Thyroid gland (tissue), 4 donors: ENCODE results near the gene OCA2. TPM values are rescaled to one million over a fixed set of nuclear protein-coding genes. Genes with fewer than 3 reads are reported as not detected.

Source experiments
- DNase-seq, 2 donors: peaks; one replicate each; pipeline ENCODE4 v3.0.0-alpha.2; 2019
- H3K27ac ChIP-seq, 3 donors: fragments of 200-600 bp; sonication (generic); 1 replicate in 2 of 3; 2 replicates in 1 of 3; pipeline ENCODE4 v1.5.1; 2016 to 2019; ENCODE audit warnings: mild to moderate bottlenecking in 1 of 3, moderate library complexity in 1 of 3
- H3K27me3 ChIP-seq: fragments of 200-600 bp; sonication (generic); one replicate; pipeline ENCODE4 v1.5.1; 2019
- H3K36me3 ChIP-seq, 2 donors: fragments of 200-600 bp; sonication (generic); one replicate each; pipeline ENCODE4 v1.5.1; 2016 to 2019
- H3K4me1 ChIP-seq, 2 donors: fragments of 200-600 bp; sonication (generic); one replicate each; pipeline ENCODE4 v1.5.1; 2017 to 2019
- H3K4me3 ChIP-seq, 3 donors: fragments of 200-600 bp; sonication (generic); replicated peaks in 1 of 3; 1 replicate in 2 of 3; 2 replicates in 1 of 3; pipeline ENCODE4 v1.5.1; 2016; ENCODE audit warnings: mild to moderate bottlenecking in 1 of 3
- H3K9me3 ChIP-seq: fragments of 200-600 bp; sonication (generic); one replicate; pipeline ENCODE4 v1.5.1; 2017
- POLR2A ChIP-seq, 2 donors: fragments of 450-650 bp; IDR thresholded peaks; one replicate each; pipeline ENCODE4 v1.6.1; 2017; ENCODE audit warnings: antibody characterized with exemption in 2 of 2, mild to moderate bottlenecking in 2 of 2, moderate library complexity in 1 of 2
- WGBS, 2 donors: methylation state at CpG; one replicate each; pipeline ENCODE4 v1.1.5; 2017; 5-methylcytosine and 5-hydroxymethylcytosine counted together
- intact Hi-C: fragments of 100-400 bp; cut with DNase I; formaldehyde crosslinking; loops from one replicate; pipeline ENCODE4 v1.15.1; 2023
- total RNA-seq, 4 donors: library from RNA; depleted of rRNA; stranded (reverse); fragments of >200 nt; gene quantifications; one replicate each; pipeline ENCODE4 v1.2.3, GENCODE V29; 2016
- TF ChIP-seq, protein P1 (sequence below), 6 experiments: fragments of 200-600 bp in 3 of 6; fragments of 450-650 bp in 3 of 6; sonication (generic) in 3 of 6; IDR thresholded peaks; one replicate each; pipeline ENCODE4 v1.5.1; 2016 to 2019; ENCODE audit warnings: antibody characterized with exemption in 6 of 6, mild to moderate bottlenecking in 2 of 6, inconsistent platforms in 1 of 6, moderate library complexity in 1 of 6

OCA2 gene
- total RNA-seq, 4 donors from 2014 or later = 5.5 to 20.5 (median 13.8) TPM

DNA sequence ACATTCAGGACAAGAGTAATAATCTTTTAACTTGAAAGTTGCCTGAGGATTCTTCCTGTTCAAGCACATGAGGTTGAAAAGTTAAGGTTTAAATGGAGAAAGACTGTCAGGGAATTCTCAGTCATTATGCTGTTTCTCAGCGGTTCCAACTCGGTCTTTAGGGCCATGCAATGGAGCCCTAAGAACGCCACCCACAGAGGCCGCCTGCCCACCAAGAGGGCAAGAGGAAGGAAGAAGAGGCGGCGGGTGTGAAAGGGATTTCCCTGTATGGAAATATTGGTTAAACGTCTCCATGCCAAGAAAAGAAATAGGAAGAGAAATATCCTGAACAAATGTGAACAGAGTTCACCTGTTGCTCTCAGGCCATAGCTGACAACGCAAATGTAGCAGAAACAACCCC lies 234.4 kb downstream of the OCA2 start:
- TF ChIP-seq, protein P1, sequence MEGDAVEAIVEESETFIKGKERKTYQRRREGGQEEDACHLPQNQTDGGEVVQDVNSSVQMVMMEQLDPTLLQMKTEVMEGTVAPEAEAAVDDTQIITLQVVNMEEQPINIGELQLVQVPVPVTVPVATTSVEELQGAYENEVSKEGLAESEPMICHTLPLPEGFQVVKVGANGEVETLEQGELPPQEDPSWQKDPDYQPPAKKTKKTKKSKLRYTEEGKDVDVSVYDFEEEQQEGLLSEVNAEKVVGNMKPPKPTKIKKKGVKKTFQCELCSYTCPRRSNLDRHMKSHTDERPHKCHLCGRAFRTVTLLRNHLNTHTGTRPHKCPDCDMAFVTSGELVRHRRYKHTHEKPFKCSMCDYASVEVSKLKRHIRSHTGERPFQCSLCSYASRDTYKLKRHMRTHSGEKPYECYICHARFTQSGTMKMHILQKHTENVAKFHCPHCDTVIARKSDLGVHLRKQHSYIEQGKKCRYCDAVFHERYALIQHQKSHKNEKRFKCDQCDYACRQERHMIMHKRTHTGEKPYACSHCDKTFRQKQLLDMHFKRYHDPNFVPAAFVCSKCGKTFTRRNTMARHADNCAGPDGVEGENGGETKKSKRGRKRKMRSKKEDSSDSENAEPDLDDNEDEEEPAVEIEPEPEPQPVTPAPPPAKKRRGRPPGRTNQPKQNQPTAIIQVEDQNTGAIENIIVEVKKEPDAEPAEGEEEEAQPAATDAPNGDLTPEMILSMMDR (IDR thresholded peaks at IDR 0.05) = no peak
- no peak for TF ChIP-seq POLR2A (IDR thresholded peaks at IDR 0.05)
- Histone ChIP-seq H3K27me3 (no peaks in the 10 kb centered on the region), H3K27ac (no peak overlapping the region), H3K36me3 (no peaks in the 10 kb centered on the region), H3K9me3 (no peaks in the 10 kb centered on the region), H3K4me3 (no peak overlapping the region), H3K4me1 (no peaks in the 10 kb centered on the region)
- no peak for DNase-seq
- intact Hi-C loops = no loop called here
- 81 to 89% methylated on average over 8 of the region's 8 CpGs for WGBS, 2 donors

DNA sequence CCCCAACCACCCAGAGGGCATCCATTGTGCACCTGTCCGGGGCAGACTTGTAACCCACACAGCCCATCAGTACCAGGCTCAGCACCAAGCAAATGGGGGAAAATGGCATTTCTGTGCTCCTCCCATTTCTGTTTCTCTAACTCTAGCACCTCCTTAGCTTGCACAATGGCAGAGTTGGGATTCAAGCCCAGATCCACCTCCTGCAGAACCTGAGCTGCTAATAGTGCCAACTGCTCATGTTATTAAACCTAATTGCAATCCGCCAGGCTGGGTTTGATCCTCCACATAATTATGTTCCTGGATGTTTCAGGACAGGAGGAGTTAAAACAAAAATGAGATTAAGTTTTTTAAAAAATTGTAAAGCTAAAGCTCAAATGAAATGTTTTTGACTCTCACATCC lies 235.0 kb downstream of the OCA2 start:
- Histone ChIP-seq H3K9me3 (no peaks in the 10 kb centered on the region), H3K4me3 (no peak overlapping the region), H3K4me1 (no peaks in the 10 kb centered on the region), H3K27ac (no peak overlapping the region), H3K36me3 (no peaks in the 10 kb centered on the region), H3K27me3 (no peaks in the 10 kb centered on the region)
- no peak for DNase-seq
- 85 to 100% methylated on average over 2 of the region's 2 CpGs for WGBS, 2 donors
- no peak for TF ChIP-seq POLR2A (IDR thresholded peaks at IDR 0.05)
- TF ChIP-seq, protein P1 (IDR thresholded peaks at IDR 0.05) = no peak
- intact Hi-C loops = no loop called here

DNA sequence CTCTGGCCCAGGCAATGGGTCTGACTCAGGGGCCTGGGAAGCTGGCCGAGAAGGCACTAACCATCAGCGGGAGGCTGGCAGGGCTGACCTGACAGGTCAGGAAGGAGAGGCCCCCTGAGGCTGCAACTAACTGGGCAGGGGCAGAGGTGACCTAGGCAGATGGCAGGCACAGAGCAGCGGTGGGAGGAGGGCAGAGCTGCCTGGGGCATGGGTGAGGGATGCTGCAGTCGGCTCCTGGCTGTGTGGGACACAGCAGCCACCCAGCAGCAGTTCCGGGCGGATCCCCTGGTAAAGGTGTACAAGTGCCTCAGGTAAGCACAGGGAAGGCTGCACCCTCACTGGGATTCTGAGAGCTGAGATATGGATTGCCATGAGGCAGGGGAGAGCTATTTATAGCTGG lies 236.1 kb downstream of the OCA2 start:
- intact Hi-C loops = no loop called here
- no peaks in the 10 kb centered on the region for H3K4me1 ChIP-seq
- no peaks in the 10 kb centered on the region for H3K9me3 ChIP-seq
- H3K27me3 ChIP-seq = no peaks in the 10 kb centered on the region
- no peaks in the 10 kb centered on the region for H3K36me3 ChIP-seq
- no peak overlapping the region for H3K4me3 ChIP-seq
- TF ChIP-seq, protein P1 (IDR thresholded peaks at IDR 0.05) = no peak
- no peak for TF ChIP-seq POLR2A (IDR thresholded peaks at IDR 0.05)
- 86 to 91% methylated on average over 2 to 6 of the region's 6 CpGs for WGBS, 2 donors
- H3K27ac ChIP-seq = no peak overlapping the region
- no peak for DNase-seq

DNA sequence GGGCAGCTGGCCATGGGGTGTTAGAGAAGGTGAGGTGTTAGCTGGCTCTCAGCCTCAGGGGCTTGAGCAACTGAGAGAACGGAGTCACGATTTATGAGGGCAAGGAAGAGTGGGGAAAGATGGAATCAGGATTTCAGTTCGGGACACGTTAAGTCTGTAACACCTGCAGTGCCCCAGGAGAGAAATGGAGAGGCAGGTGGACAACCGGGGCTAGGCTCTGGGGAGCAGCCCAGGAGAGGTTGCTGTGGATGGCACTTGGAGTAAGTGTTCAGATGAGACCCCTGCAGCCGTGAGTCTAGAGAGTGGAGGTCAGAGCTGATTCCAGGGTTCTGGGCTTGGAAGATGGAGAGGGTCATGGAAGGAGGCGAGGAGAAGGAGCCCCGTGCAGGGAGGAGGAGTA lies 237.9 kb downstream of the OCA2 start:
- no peaks in the 10 kb centered on the region for H3K4me1 ChIP-seq
- TF ChIP-seq, protein P1 (IDR thresholded peaks at IDR 0.05) = no peak
- no peak for TF ChIP-seq POLR2A (IDR thresholded peaks at IDR 0.05)
- intact Hi-C loops = no loop called here
- DNase-seq = no peak
- H3K4me3 ChIP-seq = no peak overlapping the region
- H3K27ac ChIP-seq = no peak overlapping the region
- H3K27me3 ChIP-seq = no peaks in the 10 kb centered on the region
- H3K36me3 ChIP-seq = no peaks in the 10 kb centered on the region
- WGBS, 2 donors = 84 to 97% methylated on average over 8 of the region's 8 CpGs
- H3K9me3 ChIP-seq = no peaks in the 10 kb centered on the region

DNA sequence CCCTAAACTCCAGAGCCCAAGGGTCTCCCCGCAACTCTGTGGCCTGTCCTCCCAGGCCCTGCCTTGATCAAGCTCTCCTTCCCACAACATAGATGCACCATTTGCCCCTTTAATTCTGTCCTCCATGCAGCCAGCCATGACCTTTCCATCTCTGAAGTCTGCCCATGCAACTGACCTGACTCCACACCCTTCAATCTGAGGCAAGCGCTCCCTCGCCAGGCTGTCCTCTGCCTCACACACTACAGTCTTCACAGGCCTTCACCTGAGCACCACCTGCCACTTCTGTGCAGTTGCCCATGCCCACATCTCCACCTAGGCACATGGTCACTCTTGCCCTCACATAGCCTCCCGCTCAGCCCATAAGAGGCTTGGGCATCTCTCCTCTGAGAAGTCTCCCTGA lies 244.0 kb downstream of the OCA2 start:
- Histone ChIP-seq H3K4me1 (no peaks in the 10 kb centered on the region), H3K4me3 (no peak overlapping the region), H3K27ac (no peak overlapping the region), H3K9me3 (no peaks in the 10 kb centered on the region), H3K27me3 (no peaks in the 10 kb centered on the region), H3K36me3 (no peaks in the 10 kb centered on the region)
- no peak for DNase-seq
- intact Hi-C loops = no loop called here
- 97 to 98% methylated on average over 4 of the region's 4 CpGs for WGBS, 2 donors
- TF ChIP-seq, protein P1 (IDR thresholded peaks at IDR 0.05) = no peak
- no peak for TF ChIP-seq POLR2A (IDR thresholded peaks at IDR 0.05)
